Cardiac septum (tissue), 1 donor: ENCODE results near the gene SSH3. TPM values are rescaled to one million over a fixed set of nuclear protein-coding genes. Genes with fewer than 3 reads are reported as not detected.
A peak's percentile ranks its signal among the peaks of the same experiment; 100 is the strongest.

Experiments
- DNase-seq: peaks from one replicate; pipeline ENCODE4 v3.0.0-alpha.2; 2020; ENCODE audit warnings: low spot score
- intact Hi-C: fragments of 100-400 bp; cut with DNase I; formaldehyde crosslinking; loops from one replicate; pipeline ENCODE4 v1.14.0; 2022
- total RNA-seq: library from RNA; stranded (reverse); fragmentation: NEBNext Ultra II Directional; extraction: Animal tissue kit (Norgen Biotek cat#: 25700); gene quantifications from one replicate; pipeline ENCODE4 v1.2.1, GENCODE V29; 2021
- donor health status: DM: no; HTN: no; CAD: no.

The SSH3 gene
- total RNA-seq, 1 donor from 2014 or later: 22.3 TPM

- intact Hi-C loops: loop anchor here (1.0 kb wide), 2 partner anchors 21 to 36 kb away; no protein-coding TSS in a partner anchor
- DNase-seq: peak; percentile 100
Measured at GRCh38 chr11:67353317-67354074, 50.2 kb downstream of the SSH3 start, which contains the start of gene POLD4. TSS of gene POLD4 (minus strand) at chr11:67353546. CDS start at chr11:67353399, 147 bp downstream.

DNA sequence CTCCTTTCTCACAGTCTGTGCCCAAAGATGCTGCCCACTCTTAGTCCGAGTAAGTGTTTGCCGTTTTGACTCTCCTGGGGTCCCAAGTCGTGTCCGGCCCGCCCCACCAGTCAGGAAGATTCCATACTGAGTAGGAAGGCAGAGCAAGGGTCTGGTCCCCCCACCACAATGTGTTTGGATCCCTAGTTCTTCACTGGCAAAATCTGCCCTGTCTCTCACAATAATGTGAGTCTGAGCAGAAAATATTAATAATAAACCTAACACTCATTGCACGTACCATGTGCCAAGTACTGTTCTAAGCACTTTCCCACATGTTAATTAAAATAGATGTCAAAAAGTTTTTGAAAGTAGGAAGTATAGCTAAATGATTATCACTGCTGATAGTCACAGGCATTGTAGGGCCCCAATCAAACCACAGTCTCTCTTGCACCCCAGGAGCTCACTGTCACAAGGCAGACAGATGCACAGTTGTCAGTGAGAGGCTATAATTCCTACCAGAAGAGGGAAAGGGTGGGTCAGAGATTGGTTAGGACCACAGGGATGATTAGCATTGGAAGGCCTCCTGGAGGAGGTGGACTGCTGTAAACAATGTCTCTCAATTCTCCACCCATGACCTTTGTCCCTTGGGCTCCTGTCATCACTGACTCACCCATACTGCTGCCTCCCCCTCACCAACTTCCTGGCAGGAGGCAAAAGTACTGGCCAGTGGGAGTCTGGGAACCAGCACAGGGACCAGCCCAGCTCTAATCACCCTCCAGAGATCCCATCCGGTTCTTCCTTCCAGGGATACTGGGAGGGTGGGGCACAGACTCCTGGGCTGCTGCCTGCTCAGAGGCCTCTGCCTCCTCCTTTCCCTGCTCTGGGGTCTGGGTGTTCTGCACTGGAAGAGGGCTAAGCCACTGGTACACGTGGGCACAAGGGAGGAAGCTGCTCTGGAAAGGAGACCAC lies 51.0 kb downstream of the SSH3 start:
- DNase-seq: peak; percentile 82
- intact Hi-C loops: loop anchor here (1.0 to 5.0 kb wide), 2 partner anchors 20 to 153 kb away; partner anchors contain the start of genes CDK2AP2 and PITPNM1

DNA sequence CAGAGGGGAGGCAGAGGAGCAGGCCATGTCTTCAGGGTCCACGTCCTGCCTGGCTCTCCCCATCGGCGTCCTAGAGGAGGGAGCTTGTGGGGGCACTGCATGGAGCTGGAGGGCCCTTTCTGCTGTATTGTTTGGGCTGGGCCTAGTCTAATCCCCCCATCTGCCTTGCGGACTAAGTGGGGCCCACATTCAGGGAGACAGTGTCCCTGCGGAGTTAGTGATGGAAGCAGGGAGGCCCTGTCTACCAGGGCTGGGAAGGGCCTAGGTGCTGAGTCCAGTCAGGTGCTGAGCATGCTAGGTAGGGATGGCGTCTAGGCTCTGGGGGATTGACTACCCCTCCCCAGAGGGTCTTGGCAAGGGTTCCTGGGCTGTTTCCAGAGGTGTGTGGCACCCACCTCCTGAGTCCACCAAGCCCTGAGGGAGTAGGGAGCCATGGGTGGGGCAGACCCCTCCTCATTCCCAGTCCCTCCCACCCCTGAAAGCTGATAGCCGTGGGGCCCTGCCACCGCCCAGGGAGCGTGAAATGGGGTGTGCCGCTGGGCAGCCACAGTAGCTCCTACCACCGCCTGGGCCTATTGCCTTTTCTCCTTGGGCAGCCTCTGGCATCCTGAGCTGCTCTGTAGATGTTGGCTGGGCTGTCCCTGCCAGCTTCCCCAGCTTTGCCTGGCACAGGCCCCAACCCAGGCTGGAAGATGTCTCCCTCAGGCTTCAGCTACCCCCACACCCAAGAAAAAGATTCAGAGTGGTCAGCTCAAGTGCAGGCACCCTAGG lies 51.9 kb downstream of the SSH3 start:
- intact Hi-C loops: loop anchor here (5.0 kb wide), 1 partner anchor 152 kb away; the partner anchor contains the start of genes CDK2AP2 and PITPNM1
- DNase-seq: no peak

GRCh38 chr11:67355794-67356386 lies 52.6 kb downstream of the SSH3 start:
- intact Hi-C loops: loop anchor here (1.0 to 5.0 kb wide), 2 partner anchors 26 to 151 kb away; partner anchors contain the start of genes CDK2AP2 and PITPNM1
- no peak for DNase-seq

GRCh38 chr11:67356387-67356863 lies 53.1 kb downstream of the SSH3 start:
- DNase-seq: no peak
- intact Hi-C loops: loop anchor here (1.0 to 5.0 kb wide), 2 partner anchors 26 to 151 kb away; partner anchors contain the start of genes CDK2AP2 and PITPNM1

DNA sequence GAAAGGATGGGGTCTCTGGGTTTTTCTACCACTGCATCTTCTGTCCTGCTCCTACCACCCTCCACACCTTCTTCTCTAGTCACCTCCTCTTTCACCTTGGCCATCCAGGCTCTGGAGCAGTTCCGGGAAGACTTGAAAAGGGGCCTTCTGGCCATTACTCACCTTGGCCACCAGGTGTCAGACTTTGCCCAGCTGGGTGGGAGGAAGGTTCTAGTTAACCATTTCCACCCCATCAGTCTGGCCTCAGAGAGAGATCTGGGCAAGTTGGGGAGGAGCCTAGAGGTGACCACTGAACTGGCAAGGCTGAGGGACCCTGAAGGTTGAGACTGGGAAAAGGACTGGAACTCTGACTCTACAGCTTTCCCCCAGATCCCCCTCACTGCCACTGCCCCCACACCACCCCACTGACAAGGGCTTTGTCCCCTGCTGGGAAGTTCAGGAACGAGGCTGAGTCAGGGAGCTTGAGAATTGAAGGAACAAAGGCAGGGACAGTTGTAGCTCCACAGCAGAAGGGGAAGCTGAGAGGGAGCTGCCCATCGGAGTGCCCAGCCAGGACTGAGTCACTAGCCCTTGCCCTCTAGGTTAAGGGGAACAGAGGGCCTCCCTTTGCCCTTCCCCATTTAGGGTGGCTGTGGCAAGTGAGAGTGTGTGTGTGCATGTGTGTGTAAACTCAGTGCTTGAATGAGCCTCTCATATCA lies 53.7 kb downstream of the SSH3 start:
- intact Hi-C loops: loop anchor here (1.0 to 5.0 kb wide), 2 partner anchors 25 to 150 kb away; partner anchors contain the start of genes CDK2AP2 and PITPNM1
- DNase-seq: peak; percentile 89

GRCh38 chr11:67357831-67358670 lies 54.7 kb downstream of the SSH3 start:
- no peak for DNase-seq
- intact Hi-C loops: loop anchor here (5.0 kb wide), 1 partner anchor 149 kb away; the partner anchor contains the start of genes CDK2AP2 and PITPNM1

Other genes with a start within 250 kb of the SSH3 start
- gene RHOD, start 246.7 kb upstream of the SSH3 start, total RNA-seq: 25.8 TPM
- 46.4 TPM for gene KDM2A, start 184.3 kb upstream of the SSH3 start, total RNA-seq
- 43.1 TPM for gene GRK2, start 37.1 kb upstream of the SSH3 start, total RNA-seq
- 20.0 TPM for gene ANKRD13D, start 14.2 kb upstream of the SSH3 start, total RNA-seq
- 61.6 TPM for gene POLD4, start 50.0 kb downstream of the SSH3 start, total RNA-seq
- 4.0 TPM for gene CLCF1, start 70.1 kb downstream of the SSH3 start, total RNA-seq
- 4.8 TPM for gene RAD9A, start 88.5 kb downstream of the SSH3 start, total RNA-seq
- gene PPP1CA, start 98.3 kb downstream of the SSH3 start, total RNA-seq: 95.1 TPM
- 1.0 TPM for gene TBC1D10C, start 100.6 kb downstream of the SSH3 start, total RNA-seq
- gene CARNS1, start 112.1 kb downstream of the SSH3 start, total RNA-seq: 22.2 TPM
- gene RPS6KB2, start 125.0 kb downstream of the SSH3 start, total RNA-seq: 23.2 TPM
- 0.40 TPM for gene PTPRCAP, start 134.2 kb downstream of the SSH3 start, total RNA-seq
- 21.6 TPM for gene CORO1B, start 139.9 kb downstream of the SSH3 start, total RNA-seq
- not detected for gene GPR152, start 149.2 kb downstream of the SSH3 start, total RNA-seq
- gene CABP4, start 151.8 kb downstream of the SSH3 start, total RNA-seq: 0.11 TPM
- 76.1 TPM for gene TMEM134, start 165.7 kb downstream of the SSH3 start, total RNA-seq
- gene AIP, start 179.5 kb downstream of the SSH3 start, total RNA-seq: 43.6 TPM
- gene PITPNM1, start 201.8 kb downstream of the SSH3 start, total RNA-seq: 40.0 TPM
- 72.9 TPM for gene CDK2AP2, start 204.6 kb downstream of the SSH3 start, total RNA-seq
- not detected for gene CABP2, start 219.9 kb downstream of the SSH3 start, total RNA-seq